ENCODE results near the gene STAT3. TPM values are rescaled to one million over a fixed set of nuclear protein-coding genes. Genes with fewer than 3 reads are reported as not detected.

STAT3 gene
- total RNA-seq, 1 donor from 2014 or later: 281 TPM

DNA sequence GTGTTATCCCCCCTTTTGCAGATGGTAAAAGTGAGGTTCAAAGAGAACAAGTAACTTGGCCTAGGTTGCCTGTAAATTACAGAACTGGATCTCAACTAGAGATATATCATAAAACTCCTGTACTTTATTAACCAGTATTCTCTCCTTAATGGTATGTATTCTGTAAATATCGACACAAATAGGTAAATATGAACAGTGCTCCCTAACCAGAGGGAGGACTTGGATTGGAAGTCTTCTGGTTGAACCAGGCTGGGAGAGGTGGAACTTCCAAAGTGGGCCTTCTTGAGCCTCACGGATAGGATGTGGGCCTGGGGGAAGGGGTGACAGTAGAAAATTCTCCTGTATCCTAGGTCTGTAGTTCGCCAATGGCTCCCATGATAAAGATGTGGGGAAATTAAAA lies 92.2 kb downstream of the STAT3 start:
- Mint-ChIP-seq H3K4me3 (ENCODE audit: unreplicated experiment) (no peak overlapping the region), H3K4me1 (ENCODE audit: unreplicated experiment) (peaks cover 40% of the 10 kb centered on the region), H3K9me3 (ENCODE audit: unreplicated experiment) (no peaks in the 10 kb centered on the region), H3K27ac (ENCODE audit: unreplicated experiment) (no peak overlapping the region), H3K27me3 (ENCODE audit: unreplicated experiment) (no peaks in the 10 kb centered on the region), H3K36me3 (ENCODE audit: unreplicated experiment) (peaks cover 27% of the 10 kb centered on the region)
- no peak for DNase-seq (ENCODE audit: extremely low spot score, unreplicated experiment)
- TF ChIP-seq, protein P1, sequence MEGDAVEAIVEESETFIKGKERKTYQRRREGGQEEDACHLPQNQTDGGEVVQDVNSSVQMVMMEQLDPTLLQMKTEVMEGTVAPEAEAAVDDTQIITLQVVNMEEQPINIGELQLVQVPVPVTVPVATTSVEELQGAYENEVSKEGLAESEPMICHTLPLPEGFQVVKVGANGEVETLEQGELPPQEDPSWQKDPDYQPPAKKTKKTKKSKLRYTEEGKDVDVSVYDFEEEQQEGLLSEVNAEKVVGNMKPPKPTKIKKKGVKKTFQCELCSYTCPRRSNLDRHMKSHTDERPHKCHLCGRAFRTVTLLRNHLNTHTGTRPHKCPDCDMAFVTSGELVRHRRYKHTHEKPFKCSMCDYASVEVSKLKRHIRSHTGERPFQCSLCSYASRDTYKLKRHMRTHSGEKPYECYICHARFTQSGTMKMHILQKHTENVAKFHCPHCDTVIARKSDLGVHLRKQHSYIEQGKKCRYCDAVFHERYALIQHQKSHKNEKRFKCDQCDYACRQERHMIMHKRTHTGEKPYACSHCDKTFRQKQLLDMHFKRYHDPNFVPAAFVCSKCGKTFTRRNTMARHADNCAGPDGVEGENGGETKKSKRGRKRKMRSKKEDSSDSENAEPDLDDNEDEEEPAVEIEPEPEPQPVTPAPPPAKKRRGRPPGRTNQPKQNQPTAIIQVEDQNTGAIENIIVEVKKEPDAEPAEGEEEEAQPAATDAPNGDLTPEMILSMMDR (IDR thresholded peaks at IDR 0.05): no peak

DNA sequence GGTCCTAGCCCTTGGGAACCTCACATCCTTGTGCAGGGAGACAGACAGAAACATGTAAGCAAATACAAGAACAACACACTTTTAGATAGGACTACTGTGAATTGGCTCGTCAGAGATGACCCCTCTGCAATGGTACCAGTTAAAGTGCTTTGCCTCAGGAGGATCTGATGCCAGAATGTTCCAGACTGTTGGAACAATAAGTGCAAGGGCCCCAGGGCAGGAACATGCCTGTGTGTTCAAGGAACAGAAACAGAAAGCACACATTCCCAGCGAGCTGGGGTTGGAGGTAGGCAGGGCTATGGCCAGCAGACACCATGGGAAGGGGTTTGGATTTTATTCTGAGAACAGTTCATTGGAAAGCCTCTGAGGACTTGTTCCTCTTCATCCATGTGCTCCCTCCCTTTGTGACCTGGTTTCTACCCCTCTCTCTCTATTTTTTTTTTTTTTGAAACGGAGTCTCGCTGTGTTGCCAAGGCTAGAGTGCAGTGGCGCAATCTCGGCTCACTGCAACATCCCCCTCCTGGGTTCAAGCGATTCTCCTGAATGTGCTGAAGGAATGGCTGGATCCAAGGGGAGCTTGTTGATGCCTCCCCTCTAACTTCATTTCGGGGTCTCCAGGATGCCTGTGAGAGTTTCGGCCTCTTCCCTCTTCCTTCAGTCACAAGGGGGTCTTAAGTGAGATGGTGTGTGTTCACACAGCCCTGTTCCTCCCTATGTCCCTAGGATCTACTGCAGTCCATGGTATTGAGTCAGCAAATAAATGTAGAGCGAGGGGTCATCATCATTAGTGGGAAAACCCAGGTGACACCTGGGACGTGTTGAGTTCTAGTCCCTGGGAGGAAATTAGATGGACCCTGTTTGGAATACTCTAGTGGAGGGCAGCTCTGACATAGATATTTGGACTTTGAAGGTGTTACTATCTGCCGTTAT lies 93.5 kb downstream of the STAT3 start:
- Mint-ChIP-seq H3K4me3 (ENCODE audit: unreplicated experiment) (peak overlapping the region; percentile 23), H3K9me3 (ENCODE audit: unreplicated experiment) (no peaks in the 10 kb centered on the region), H3K27ac (ENCODE audit: unreplicated experiment) (peak overlapping the region; percentile 76), H3K36me3 (ENCODE audit: unreplicated experiment) (peaks cover 25% of the 10 kb centered on the region), H3K4me1 (ENCODE audit: unreplicated experiment) (peaks cover 53% of the 10 kb centered on the region), H3K27me3 (ENCODE audit: unreplicated experiment) (no peaks in the 10 kb centered on the region)
- DNase-seq (ENCODE audit: extremely low spot score, unreplicated experiment): no peak
- TF ChIP-seq, protein P1 (IDR thresholded peaks at IDR 0.05): no peak

DNA sequence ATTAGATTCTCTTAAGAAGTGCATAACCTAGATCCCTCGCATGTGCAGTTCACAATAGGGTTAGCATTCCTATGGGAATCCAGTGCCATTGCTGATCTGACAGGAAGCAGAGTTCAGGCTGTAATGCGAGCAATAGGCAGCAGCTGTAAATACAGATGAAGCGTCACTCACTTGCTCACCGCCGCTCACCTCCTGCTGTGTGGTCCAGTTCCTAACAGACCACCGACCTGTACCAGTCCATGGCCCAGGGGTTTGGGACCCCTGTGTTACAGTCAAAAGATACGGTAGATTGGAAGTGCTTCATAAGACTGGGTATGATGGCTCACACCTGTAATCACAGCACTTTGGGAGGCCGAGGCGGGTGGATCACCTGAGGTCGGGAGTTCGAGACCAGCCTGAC lies 97.1 kb downstream of the STAT3 start:
- DNase-seq (ENCODE audit: extremely low spot score, unreplicated experiment): no peak
- TF ChIP-seq, protein P1 (IDR thresholded peaks at IDR 0.05): no peak
- Mint-ChIP-seq H3K27ac (ENCODE audit: unreplicated experiment) (peak overlapping the region; percentile 91), H3K4me1 (ENCODE audit: unreplicated experiment) (peaks cover 78% of the 10 kb centered on the region), H3K9me3 (ENCODE audit: unreplicated experiment) (no peaks in the 10 kb centered on the region), H3K4me3 (ENCODE audit: unreplicated experiment) (peak overlapping the region; percentile 40), H3K27me3 (ENCODE audit: unreplicated experiment) (no peaks in the 10 kb centered on the region), H3K36me3 (ENCODE audit: unreplicated experiment) (peaks cover 14% of the 10 kb centered on the region)

DNA sequence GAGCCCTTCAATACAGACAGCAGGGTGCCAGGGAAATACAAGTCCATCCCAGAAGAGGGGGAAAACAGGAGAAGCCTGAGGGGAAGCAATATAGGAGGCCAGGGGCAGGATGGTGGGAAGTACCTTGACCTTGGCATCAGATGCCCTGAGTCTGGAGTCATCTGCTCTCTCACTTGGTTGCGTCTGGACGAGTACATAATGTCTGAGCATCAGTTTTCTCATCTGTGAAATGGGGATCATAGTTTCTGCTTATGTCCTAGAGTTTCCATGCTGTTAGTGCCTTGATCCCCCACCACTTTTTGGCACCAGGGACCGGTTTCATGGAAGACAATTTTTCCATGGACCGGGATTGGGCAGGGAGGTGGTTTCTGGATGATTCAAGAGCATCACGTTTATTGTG lies 97.7 kb downstream of the STAT3 start:
- TF ChIP-seq, protein P1 (IDR thresholded peaks at IDR 0.05): no peak
- Mint-ChIP-seq H3K4me3 (ENCODE audit: unreplicated experiment) (peak overlapping the region; percentile 65), H3K4me1 (ENCODE audit: unreplicated experiment) (peaks cover 81% of the 10 kb centered on the region), H3K27me3 (ENCODE audit: unreplicated experiment) (no peaks in the 10 kb centered on the region), H3K27ac (ENCODE audit: unreplicated experiment) (peak overlapping the region; percentile 91), H3K36me3 (ENCODE audit: unreplicated experiment) (peaks cover 9% of the 10 kb centered on the region), H3K9me3 (ENCODE audit: unreplicated experiment) (no peaks in the 10 kb centered on the region)
- no peak for DNase-seq (ENCODE audit: extremely low spot score, unreplicated experiment)

DNA sequence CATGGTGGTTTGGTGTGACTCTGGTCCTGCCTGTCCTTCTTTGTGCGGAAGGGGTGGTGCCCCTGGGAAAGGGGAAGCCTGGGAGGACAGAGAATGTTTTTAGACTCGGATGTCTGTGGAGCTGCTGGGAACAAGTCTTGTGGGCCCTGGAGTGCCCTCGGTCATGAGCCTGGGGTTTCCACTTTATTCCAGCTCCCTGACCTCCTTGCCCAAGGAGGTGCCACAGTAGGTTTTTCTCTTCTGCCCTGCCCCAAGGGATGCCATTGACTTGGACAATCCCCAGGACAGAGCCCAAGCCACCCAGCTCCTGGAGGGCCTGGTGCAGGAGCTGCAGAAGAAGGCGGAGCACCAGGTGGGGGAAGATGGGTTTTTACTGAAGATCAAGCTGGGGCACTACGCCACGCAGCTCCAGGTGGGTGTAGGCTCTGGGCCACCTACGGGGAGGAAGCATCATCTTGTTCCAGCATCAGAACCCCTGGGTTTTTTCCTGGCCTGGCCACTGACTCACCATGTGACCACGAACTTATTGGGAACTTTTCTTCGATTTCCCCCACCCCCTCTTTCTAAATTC lies 98.5 kb downstream of the STAT3 start:
- no peaks in the 10 kb centered on the region for H3K27me3 Mint-ChIP-seq (ENCODE audit: unreplicated experiment)
- peaks cover 74% of the 10 kb centered on the region for H3K4me1 Mint-ChIP-seq (ENCODE audit: unreplicated experiment)
- peak overlapping the region; percentile 65 for H3K4me3 Mint-ChIP-seq (ENCODE audit: unreplicated experiment)
- TF ChIP-seq, protein P1 (IDR thresholded peaks at IDR 0.05): no peak
- peak overlapping the region; percentile 91 for H3K27ac Mint-ChIP-seq (ENCODE audit: unreplicated experiment)
- peaks cover 6% of the 10 kb centered on the region for H3K36me3 Mint-ChIP-seq (ENCODE audit: unreplicated experiment)
- no peak for DNase-seq (ENCODE audit: extremely low spot score, unreplicated experiment)
- H3K9me3 Mint-ChIP-seq (ENCODE audit: unreplicated experiment): no peaks in the 10 kb centered on the region
